ENCODE measurements around the gene ASIC2.

DNA sequence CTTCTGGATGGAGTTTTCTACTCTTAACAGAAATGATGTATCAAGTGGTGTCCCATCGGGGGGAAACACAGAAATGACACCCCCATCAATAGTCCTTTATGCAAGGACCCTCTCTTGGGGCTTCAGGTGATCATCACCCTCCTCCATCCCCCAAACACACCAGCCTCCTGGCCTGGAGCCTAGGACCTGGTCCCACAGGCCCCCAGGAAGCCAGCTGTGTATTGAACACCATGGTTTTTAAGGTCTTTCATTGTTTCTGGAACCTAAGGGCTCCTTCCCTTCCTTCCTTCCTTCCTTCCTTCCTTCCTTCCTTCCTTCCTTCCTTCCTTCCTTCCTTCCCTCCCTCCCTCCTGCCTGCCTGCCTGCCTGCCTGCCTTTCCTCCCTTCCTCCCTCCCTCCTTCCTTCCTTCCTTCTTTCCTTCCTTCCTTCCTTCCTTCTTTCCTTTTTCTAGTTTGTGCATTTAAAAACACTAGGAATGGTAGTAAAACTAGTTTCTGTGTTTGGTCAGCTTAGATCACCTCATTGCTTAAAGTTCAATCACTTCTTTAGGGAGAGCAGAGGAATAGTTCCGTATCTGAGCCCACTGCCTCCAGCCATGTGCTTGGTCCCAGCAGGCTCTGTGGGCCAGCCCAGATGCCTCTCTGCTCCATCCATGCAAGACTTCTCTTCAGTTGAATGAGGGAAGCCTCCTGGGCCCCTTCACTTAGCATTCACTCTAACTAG, 23.6 kb downstream of the ASIC2 start:
- TF ChIP-seq, protein P1, sequence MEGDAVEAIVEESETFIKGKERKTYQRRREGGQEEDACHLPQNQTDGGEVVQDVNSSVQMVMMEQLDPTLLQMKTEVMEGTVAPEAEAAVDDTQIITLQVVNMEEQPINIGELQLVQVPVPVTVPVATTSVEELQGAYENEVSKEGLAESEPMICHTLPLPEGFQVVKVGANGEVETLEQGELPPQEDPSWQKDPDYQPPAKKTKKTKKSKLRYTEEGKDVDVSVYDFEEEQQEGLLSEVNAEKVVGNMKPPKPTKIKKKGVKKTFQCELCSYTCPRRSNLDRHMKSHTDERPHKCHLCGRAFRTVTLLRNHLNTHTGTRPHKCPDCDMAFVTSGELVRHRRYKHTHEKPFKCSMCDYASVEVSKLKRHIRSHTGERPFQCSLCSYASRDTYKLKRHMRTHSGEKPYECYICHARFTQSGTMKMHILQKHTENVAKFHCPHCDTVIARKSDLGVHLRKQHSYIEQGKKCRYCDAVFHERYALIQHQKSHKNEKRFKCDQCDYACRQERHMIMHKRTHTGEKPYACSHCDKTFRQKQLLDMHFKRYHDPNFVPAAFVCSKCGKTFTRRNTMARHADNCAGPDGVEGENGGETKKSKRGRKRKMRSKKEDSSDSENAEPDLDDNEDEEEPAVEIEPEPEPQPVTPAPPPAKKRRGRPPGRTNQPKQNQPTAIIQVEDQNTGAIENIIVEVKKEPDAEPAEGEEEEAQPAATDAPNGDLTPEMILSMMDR (IDR thresholded peaks at IDR 0.05; ENCODE audit: extremely low read depth in 1 of 2, insufficient read depth in 1 of 2, low read depth in 1 of 2, low read length in 2 of 2) = no peak
- TF ChIP-seq POLR2AphosphoS5 (IDR thresholded peaks at IDR 0.05; ENCODE audit: insufficient read depth, low read depth, low read length) (no peak), EZH2 (IDR thresholded peaks at IDR 0.05; ENCODE audit: borderline replicate concordance, low read depth, low read length, severe bottlenecking) (no peak), POLR2A (IDR thresholded peaks at IDR 0.05; ENCODE audit: low read depth, low read length) (no peak), JUN (IDR thresholded peaks at IDR 0.05; ENCODE audit: borderline replicate concordance, insufficient read depth, insufficient read length, low read depth) (no peak), FOS (IDR thresholded peaks at IDR 0.05; ENCODE audit: borderline replicate concordance, insufficient read depth, low read length) (no peak), MYC (IDR thresholded peaks at IDR 0.05; ENCODE audit: low read depth, low read length) (no peak), MAX (IDR thresholded peaks at IDR 0.05; ENCODE audit: insufficient read depth, insufficient read length) (no peak), GATA2 (IDR thresholded peaks at IDR 0.05; ENCODE audit: insufficient read depth, insufficient read length, low read depth, low read length) (no peak)

All from endothelial cell of umbilical vein (primary cell).